Large intestine (tissue), 3 donors: ENCODE results near the gene EIPR1. TPM values are rescaled to one million over a fixed set of nuclear protein-coding genes. Genes with fewer than 3 reads are reported as not detected.

Experiments used
- DNase-seq, 2 donors: peaks; one replicate each; pipeline versions ENCODE4 v3.0.0 to v3.0.0-alpha.2; 2013
- H3K27ac ChIP-seq: one replicate; pipeline ENCODE4 v1.5.1; 2013; ENCODE audit warnings: low read length
- H3K27me3 ChIP-seq: 2 replicates; pipeline ENCODE4 v1.6.1; 2013; ENCODE audit warnings: low read length; ENCODE audit not compliant: control insufficient read depth, insufficient read depth
- H3K36me3 ChIP-seq: 2 replicates; pipeline ENCODE4 v1.6.1; 2013; ENCODE audit warnings: low read length; ENCODE audit not compliant: control insufficient read depth, insufficient read depth
- H3K4me1 ChIP-seq: one replicate; pipeline ENCODE4 v1.6.1; 2013; ENCODE audit warnings: low read length; ENCODE audit not compliant: control insufficient read depth, insufficient read depth
- H3K4me3 ChIP-seq: one replicate; pipeline ENCODE4 v1.5.1; 2013; ENCODE audit warnings: low read length
- H3K9me3 ChIP-seq: one replicate; pipeline ENCODE4 v1.6.1; 2013; ENCODE audit warnings: mild to moderate bottlenecking, low read depth, low read length, moderate library complexity; ENCODE audit not compliant: control insufficient read depth
- WGBS: methylation state at CpG from one replicate; pipeline ENCODE4 v1.1.5; 2013; ENCODE audit warnings: low lambda C conversion rate; ENCODE audit not compliant: insufficient coverage; 5-methylcytosine and 5-hydroxymethylcytosine counted together
- polyA plus RNA-seq: library from polyadenylated mRNA; unstranded; fragments of 120-200 nt; gene quantifications from one replicate; pipeline ENCODE4 v1.2.1, GENCODE V29; 2013

The EIPR1 gene
- polyA plus RNA-seq, 1 donor: 22.5 TPM

DNA sequence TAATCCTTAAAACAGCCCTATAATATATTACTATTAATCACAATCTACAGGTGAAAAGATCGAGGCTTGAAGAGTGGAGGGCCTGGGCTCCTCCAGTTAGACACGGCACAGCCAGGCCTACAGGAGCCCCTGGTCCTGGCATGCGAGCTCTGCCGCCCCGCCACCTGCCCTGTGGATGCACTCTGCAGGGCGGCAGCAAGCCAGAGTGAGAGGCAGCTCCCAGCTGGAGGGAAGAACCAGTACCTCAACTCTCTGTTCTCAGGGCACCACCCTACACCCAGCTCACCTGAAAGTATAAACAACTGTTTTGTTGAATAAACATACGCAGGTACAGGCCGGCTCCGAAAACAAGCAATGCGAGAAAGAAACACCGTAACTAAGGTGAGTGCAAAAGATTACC lies 34.6 kb downstream of the EIPR1 start:
- no CpG with 5 or more reads among the region's 11 CpGs for WGBS

GRCh38 chr2:3342324-3342723 lies 35.3 kb downstream of the EIPR1 start:
- Histone ChIP-seq H3K4me1 (no peaks in the 10 kb centered on the region), H3K36me3 (peaks cover 13% of the 10 kb centered on the region), H3K9me3 (peaks cover 2% of the 10 kb centered on the region), H3K4me3 (no peak overlapping the region), H3K27me3 (no peaks in the 10 kb centered on the region), H3K27ac (no peak overlapping the region)
- no CpG with 5 or more reads among the region's 9 CpGs for WGBS
- DNase-seq: no peak

More for the DNA sequence above, 34.6 kb downstream of the EIPR1 start:
- Histone ChIP-seq H3K4me1 (no peaks in the 10 kb centered on the region), H3K27ac (no peak overlapping the region), H3K27me3 (no peaks in the 10 kb centered on the region), H3K9me3 (peaks cover 2% of the 10 kb centered on the region), H3K4me3 (no peak overlapping the region), H3K36me3 (peaks cover 10% of the 10 kb centered on the region)
- DNase-seq: no peak

DNA sequence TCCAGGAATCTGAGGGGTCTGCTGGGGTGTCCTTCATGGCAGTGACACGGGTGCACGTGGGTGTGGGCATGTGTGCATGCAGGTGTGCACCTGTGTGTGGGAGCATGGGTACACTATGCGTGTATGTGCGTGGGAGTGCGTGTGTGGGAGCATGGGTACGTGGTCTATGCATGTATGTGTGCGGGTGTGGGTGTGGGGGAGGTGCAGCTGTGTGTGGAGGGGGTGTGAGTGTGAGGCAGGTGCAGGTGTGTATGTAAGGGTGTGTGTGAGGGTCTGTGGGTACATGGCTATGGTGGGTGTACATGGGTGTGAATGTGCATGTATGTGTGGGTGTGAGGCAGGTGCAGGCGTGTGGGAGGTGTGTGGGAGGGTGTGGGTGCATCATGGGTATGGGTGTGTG lies 36.3 kb downstream of the EIPR1 start:
- no peak for DNase-seq
- Histone ChIP-seq H3K27me3 (no peaks in the 10 kb centered on the region), H3K4me3 (no peak overlapping the region), H3K27ac (no peak overlapping the region), H3K36me3 (peaks cover 11% of the 10 kb centered on the region), H3K4me1 (no peaks in the 10 kb centered on the region), H3K9me3 (peaks cover 2% of the 10 kb centered on the region)
- no CpG with 5 or more reads among the region's 8 CpGs for WGBS

- WGBS: 100% methylated on average over 1 of the region's 10 CpGs
- no peak overlapping the region for H3K27ac ChIP-seq
- H3K9me3 ChIP-seq: peaks cover 2% of the 10 kb centered on the region
- no peak for DNase-seq
- H3K4me1 ChIP-seq: no peaks in the 10 kb centered on the region
- H3K4me3 ChIP-seq: no peak overlapping the region
- H3K36me3 ChIP-seq: peaks cover 15% of the 10 kb centered on the region
- no peaks in the 10 kb centered on the region for H3K27me3 ChIP-seq
Measured at GRCh38 chr2:3340144-3340543, 37.5 kb downstream of the EIPR1 start.

GRCh38 chr2:3338340-3338739 lies 39.3 kb downstream of the EIPR1 start:
- 80% methylated on average over 1 of the region's 10 CpGs for WGBS
- DNase-seq: no peak

GRCh38 chr2:3336844-3337243 lies 40.8 kb downstream of the EIPR1 start:
- Histone ChIP-seq H3K27me3 (no peaks in the 10 kb centered on the region), H3K36me3 (peaks cover 24% of the 10 kb centered on the region), H3K4me3 (no peak overlapping the region), H3K4me1 (no peaks in the 10 kb centered on the region), H3K9me3 (peaks cover 2% of the 10 kb centered on the region), H3K27ac (no peak overlapping the region)
- no peak for DNase-seq
- 100% methylated on average over 2 of the region's 2 CpGs for WGBS

More at GRCh38 chr2:3338340-3338739, 39.3 kb downstream of the EIPR1 start:
- Histone ChIP-seq H3K9me3 (peaks cover 2% of the 10 kb centered on the region), H3K4me1 (no peaks in the 10 kb centered on the region), H3K27me3 (no peaks in the 10 kb centered on the region), H3K27ac (no peak overlapping the region), H3K4me3 (no peak overlapping the region), H3K36me3 (peaks cover 23% of the 10 kb centered on the region)

GRCh38 chr2:3334392-3335345 lies 42.9 kb downstream of the EIPR1 start:
- Histone ChIP-seq H3K4me1 (no peaks in the 10 kb centered on the region), H3K36me3 (peaks cover 23% of the 10 kb centered on the region), H3K9me3 (no peaks in the 10 kb centered on the region), H3K27me3 (no peaks in the 10 kb centered on the region), H3K4me3 (no peak overlapping the region), H3K27ac (no peak overlapping the region)
- 100% methylated on average over 3 of the region's 24 CpGs for WGBS
- no peak for DNase-seq

- no peaks in the 10 kb centered on the region for H3K4me1 ChIP-seq
- H3K9me3 ChIP-seq: no peaks in the 10 kb centered on the region
- no peak overlapping the region for H3K4me3 ChIP-seq
- 100% methylated on average over 1 of the region's 8 CpGs for WGBS
- peaks cover 19% of the 10 kb centered on the region for H3K36me3 ChIP-seq
- no peak for DNase-seq
- H3K27ac ChIP-seq: no peak overlapping the region
- no peaks in the 10 kb centered on the region for H3K27me3 ChIP-seq
Measured at GRCh38 chr2:3332133-3332532, 45.5 kb downstream of the EIPR1 start.

DNA sequence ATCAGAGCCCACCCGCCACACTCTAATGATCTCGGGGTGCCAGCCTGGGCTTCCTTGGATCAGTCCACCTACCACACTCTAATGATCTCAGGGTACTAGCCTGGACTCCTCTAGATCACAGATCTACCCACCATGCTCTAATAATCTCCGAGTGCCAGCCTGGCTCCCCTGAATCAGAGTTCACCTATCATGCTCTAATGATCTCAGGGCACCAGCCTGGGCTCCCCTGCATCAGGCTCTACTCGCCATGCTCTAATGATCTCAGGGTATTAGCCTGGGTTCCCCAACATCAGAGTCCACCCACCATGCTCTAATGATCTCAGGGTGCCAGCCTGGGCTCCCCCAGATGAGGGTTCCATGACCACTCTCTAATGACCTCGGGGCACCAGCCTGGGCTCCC lies 48.1 kb downstream of the EIPR1 start:
- Histone ChIP-seq H3K4me1 (peaks cover 7% of the 10 kb centered on the region), H3K9me3 (peaks cover 2% of the 10 kb centered on the region), H3K27ac (no peak overlapping the region), H3K27me3 (no peaks in the 10 kb centered on the region), H3K4me3 (no peak overlapping the region), H3K36me3 (peaks cover 8% of the 10 kb centered on the region)
- WGBS: no CpG with 5 or more reads among the region's 5 CpGs
- no peak for DNase-seq

DNA sequence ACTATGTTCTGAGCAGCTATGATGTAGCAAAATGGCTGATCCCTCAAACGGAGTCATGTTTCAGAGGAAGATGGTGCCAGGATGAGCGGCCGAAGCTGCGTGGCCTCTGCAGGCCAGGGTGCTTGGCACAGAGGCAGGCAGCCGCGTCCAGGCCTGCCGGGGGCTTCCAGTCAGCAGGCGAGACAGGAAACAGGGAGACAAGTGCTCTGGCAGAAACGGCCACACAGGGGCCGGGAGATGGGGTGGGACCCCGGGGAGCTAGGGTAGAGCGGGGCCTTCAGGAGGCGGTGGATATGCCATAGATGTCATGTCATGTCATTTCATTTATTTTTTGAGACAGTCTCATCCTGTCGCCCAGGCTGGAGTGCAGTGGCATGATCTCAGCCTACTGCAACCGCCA lies 50.7 kb downstream of the EIPR1 start:
- WGBS: no CpG with 5 or more reads among the region's 15 CpGs
- H3K4me3 ChIP-seq: no peak overlapping the region
- no peaks in the 10 kb centered on the region for H3K27me3 ChIP-seq
- no peak for DNase-seq
- H3K4me1 ChIP-seq: peaks cover 10% of the 10 kb centered on the region
- H3K9me3 ChIP-seq: peaks cover 5% of the 10 kb centered on the region
- H3K27ac ChIP-seq: no peak overlapping the region
- H3K36me3 ChIP-seq: no peaks in the 10 kb centered on the region

GRCh38 chr2:3326182-3326537 lies 51.5 kb downstream of the EIPR1 start:
- H3K27me3 ChIP-seq: no peaks in the 10 kb centered on the region
- WGBS: no CpG with 5 or more reads among the region's 7 CpGs
- H3K27ac ChIP-seq: no peak overlapping the region
- H3K9me3 ChIP-seq: peaks cover 5% of the 10 kb centered on the region
- H3K4me1 ChIP-seq: peaks cover 10% of the 10 kb centered on the region
- no peak overlapping the region for H3K4me3 ChIP-seq
- DNase-seq: no peak
- H3K36me3 ChIP-seq: no peaks in the 10 kb centered on the region
